Mesodermal cell (in vitro differentiated cells): ENCODE data around the gene TSG101.

Experiments
- H3K27ac ChIP-seq: 2 replicates; pipeline ENCODE4 v1.7.0; 2013; ENCODE audit warnings: mild to moderate bottlenecking, low read depth, low read length, moderate library complexity; ENCODE audit not compliant: severe bottlenecking
- H3K36me3 ChIP-seq: 2 replicates; pipeline ENCODE4 v1.7.1; 2013; ENCODE audit warnings: mild to moderate bottlenecking, low read length, moderate library complexity; ENCODE audit not compliant: control insufficient read depth, insufficient read depth
- H3K4me1 ChIP-seq: one replicate; pipeline ENCODE4 v1.7.1; 2013; ENCODE audit warnings: mild to moderate bottlenecking, low read length; ENCODE audit not compliant: insufficient read depth, control insufficient read depth, poor library complexity, severe bottlenecking
- H3K4me3 ChIP-seq: 2 replicates; pipeline ENCODE4 v1.7.0; 2013; ENCODE audit warnings: low read length, control low read depth, mild to moderate bottlenecking; ENCODE audit not compliant: insufficient read depth, poor library complexity, severe bottlenecking; ENCODE audit errors: extremely low read depth
- H3K9me3 ChIP-seq: 2 replicates; pipeline ENCODE4 v1.7.1; 2013; ENCODE audit warnings: mild to moderate bottlenecking, low read length, moderate library complexity; ENCODE audit not compliant: control insufficient read depth
- WGBS, 2 experiments: methylation state at CpG; one replicate each; pipeline ENCODE4 v1.1.5; 2013; ENCODE audit warnings: missing lambda C conversion rate in 2 of 2; ENCODE audit not compliant: insufficient coverage in 2 of 2; 5-methylcytosine and 5-hydroxymethylcytosine counted together

The TSG101 gene

GRCh38 chr11:18533365-18533764 lies 6.6 kb upstream of the TSG101 start:
- H3K9me3 ChIP-seq, result no peaks in the 10 kb centered on the region
- H3K27ac ChIP-seq, result no peak overlapping the region
- no peak overlapping the region for H3K4me3 ChIP-seq
- H3K36me3 ChIP-seq, result peaks cover 27% of the 10 kb centered on the region
- 90 to 100% methylated on average over 2 of the region's 3 CpGs for WGBS, 2 experiments
- H3K4me1 ChIP-seq, result no peaks in the 10 kb centered on the region

DNA sequence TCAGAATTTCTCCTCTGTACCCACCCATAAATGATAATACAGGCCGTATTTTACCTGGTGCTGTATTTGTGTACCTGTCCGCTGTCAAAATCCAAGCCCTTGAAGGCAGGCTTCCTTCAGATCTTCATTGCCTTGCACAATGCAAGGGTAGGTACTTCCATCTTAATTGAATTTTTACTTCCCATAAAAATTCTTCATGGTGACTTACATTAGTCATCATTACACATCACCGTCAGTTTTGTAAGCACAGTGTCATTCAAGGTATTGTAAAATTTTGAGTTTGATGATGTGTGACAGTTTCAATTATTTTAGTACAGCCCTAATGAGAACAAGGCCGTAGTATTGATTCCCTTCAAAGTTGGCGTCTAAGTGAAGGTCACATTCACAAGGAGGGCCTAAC lies 770 bp upstream of the TSG101 start:
- H3K27ac ChIP-seq, result peak overlapping the region; percentile 98
- no peaks in the 10 kb centered on the region for H3K9me3 ChIP-seq
- H3K4me1 ChIP-seq, result no peaks in the 10 kb centered on the region
- H3K36me3 ChIP-seq, result peaks cover 20% of the 10 kb centered on the region
- WGBS, 2 experiments, result 64 to 67% methylated on average over 4 of the region's 5 CpGs
- H3K4me3 ChIP-seq, result peak overlapping the region; percentile 80

GRCh38 chr11:18526130-18526520 lies 617 bp downstream of the TSG101 start:
- 0% methylated on average over 1 to 2 of the region's 8 CpGs for WGBS, 2 experiments

GRCh38 chr11:18524248-18524647 lies 2.5 kb downstream of the TSG101 start:
- Histone ChIP-seq H3K27ac (no peak overlapping the region), H3K36me3 (peaks cover 29% of the 10 kb centered on the region), H3K4me3 (no peak overlapping the region), H3K9me3 (no peaks in the 10 kb centered on the region), H3K4me1 (no peaks in the 10 kb centered on the region)
- WGBS, 2 experiments, result 100% methylated on average over 1 of the region's 1 CpG

More at GRCh38 chr11:18526130-18526520, 617 bp downstream of the TSG101 start:
- Histone ChIP-seq H3K9me3 (no peaks in the 10 kb centered on the region), H3K27ac (peak overlapping the region; percentile 98), H3K36me3 (peaks cover 28% of the 10 kb centered on the region), H3K4me3 (peak overlapping the region; percentile 80), H3K4me1 (no peaks in the 10 kb centered on the region)

GRCh38 chr11:18523084-18523483 lies 3.7 kb downstream of the TSG101 start:
- H3K36me3 ChIP-seq, result peaks cover 38% of the 10 kb centered on the region
- 96 to 100% methylated on average over 2 of the region's 3 CpGs for WGBS, 2 experiments
- H3K9me3 ChIP-seq, result no peaks in the 10 kb centered on the region
- no peak overlapping the region for H3K4me3 ChIP-seq
- H3K4me1 ChIP-seq, result no peaks in the 10 kb centered on the region
- H3K27ac ChIP-seq, result no peak overlapping the region

DNA sequence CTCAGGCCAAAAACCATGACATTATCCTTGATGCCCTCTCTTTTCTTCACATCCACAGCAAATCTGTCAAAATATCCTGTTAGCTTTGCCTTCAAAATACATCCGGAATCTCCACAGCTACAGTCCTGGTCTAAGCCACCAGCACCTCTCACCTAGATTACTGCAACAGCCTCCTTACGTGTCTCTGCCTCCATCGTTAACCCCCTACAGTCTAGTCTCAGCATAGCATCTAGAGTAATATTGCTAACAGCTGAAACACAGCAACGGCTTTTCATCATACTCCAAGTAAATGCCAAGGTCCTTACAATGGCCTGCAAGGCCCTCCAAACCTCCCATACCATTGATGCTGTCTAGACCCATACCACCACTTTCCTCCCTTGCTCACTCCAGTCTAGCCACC lies 4.4 kb downstream of the TSG101 start:
- Histone ChIP-seq H3K36me3 (peaks cover 40% of the 10 kb centered on the region), H3K9me3 (no peaks in the 10 kb centered on the region), H3K4me1 (no peaks in the 10 kb centered on the region), H3K4me3 (no peak overlapping the region), H3K27ac (no peak overlapping the region)
- 84 to 93% methylated on average over 4 of the region's 4 CpGs for WGBS, 2 experiments

GRCh38 chr11:18521122-18521521 lies 5.6 kb downstream of the TSG101 start:
- 96 to 100% methylated on average over 1 to 3 of the region's 3 CpGs for WGBS, 2 experiments
- H3K36me3 ChIP-seq, result peaks cover 46% of the 10 kb centered on the region
- no peaks in the 10 kb centered on the region for H3K4me1 ChIP-seq
- no peaks in the 10 kb centered on the region for H3K9me3 ChIP-seq
- H3K27ac ChIP-seq, result no peak overlapping the region
- no peak overlapping the region for H3K4me3 ChIP-seq

DNA sequence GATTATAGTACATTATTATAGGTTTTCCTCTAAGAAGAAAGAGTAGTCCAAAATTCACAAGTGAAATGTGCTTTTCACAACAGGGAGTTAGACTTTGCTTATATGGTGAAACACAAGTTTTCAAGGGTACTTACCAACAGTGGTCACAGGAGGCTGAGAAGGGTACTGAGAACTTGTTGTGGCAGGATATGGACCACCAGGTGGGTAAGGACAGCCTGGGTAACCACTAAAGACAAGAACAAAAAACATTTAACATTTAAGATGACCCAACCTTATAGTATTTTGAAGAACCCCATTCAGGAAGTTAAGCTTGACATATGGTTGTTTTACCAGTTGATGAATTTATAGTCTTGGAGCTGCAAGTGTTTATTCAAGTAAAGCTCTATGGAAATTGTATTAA lies 24.4 kb downstream of the TSG101 start:
- peaks cover 61% of the 10 kb centered on the region for H3K36me3 ChIP-seq

GRCh38 chr11:18501629-18502028 lies 25.1 kb downstream of the TSG101 start:
- peaks cover 3% of the 10 kb centered on the region for H3K4me1 ChIP-seq
- no peak overlapping the region for H3K4me3 ChIP-seq
- WGBS, 2 experiments, result no CpG with 5 or more reads among the region's 1 CpG
- peaks cover 54% of the 10 kb centered on the region for H3K36me3 ChIP-seq
- H3K27ac ChIP-seq, result no peak overlapping the region
- H3K9me3 ChIP-seq, result no peaks in the 10 kb centered on the region

More for the DNA sequence above, 24.4 kb downstream of the TSG101 start:
- Histone ChIP-seq H3K9me3 (no peaks in the 10 kb centered on the region), H3K4me3 (no peak overlapping the region), H3K27ac (no peak overlapping the region), H3K4me1 (peaks cover 3% of the 10 kb centered on the region)

DNA sequence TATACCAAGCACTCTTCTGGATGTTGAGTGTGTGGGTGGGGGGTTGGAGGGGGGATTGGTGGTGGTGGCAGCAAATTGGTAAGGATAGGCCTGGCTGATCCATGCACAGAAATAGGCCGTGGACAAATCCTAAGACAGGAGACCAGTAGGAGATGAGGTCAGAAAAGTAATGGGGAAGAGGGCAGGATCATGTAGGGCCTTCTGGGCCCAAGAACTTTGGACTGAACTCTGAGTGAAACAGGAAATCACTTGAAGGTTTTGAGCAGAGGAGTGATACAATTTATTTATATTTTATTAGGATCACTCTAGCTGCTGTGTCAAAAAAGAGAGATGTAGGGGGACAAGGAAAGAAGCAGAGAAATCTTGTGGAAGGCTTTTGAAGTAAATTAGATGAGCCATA lies 28.7 kb downstream of the TSG101 start:
- 93 to 100% methylated on average over 1 of the region's 1 CpG for WGBS, 2 experiments
- H3K4me1 ChIP-seq, result peaks cover 3% of the 10 kb centered on the region
- H3K27ac ChIP-seq, result no peak overlapping the region
- H3K36me3 ChIP-seq, result peaks cover 52% of the 10 kb centered on the region
- no peak overlapping the region for H3K4me3 ChIP-seq
- no peaks in the 10 kb centered on the region for H3K9me3 ChIP-seq

- Histone ChIP-seq H3K9me3 (no peaks in the 10 kb centered on the region), H3K27ac (no peak overlapping the region), H3K36me3 (peaks cover 41% of the 10 kb centered on the region), H3K4me3 (no peak overlapping the region), H3K4me1 (no peaks in the 10 kb centered on the region)
- 100% methylated on average over 2 of the region's 4 CpGs; no CpG with 5 or more reads in 1 of the 2 experiments for WGBS, 2 experiments
These were observed 31.0 kb downstream of the TSG101 start for GRCh38 chr11:18495703-18496102.

GRCh38 chr11:18495271-18495670 lies 31.5 kb downstream of the TSG101 start:
- H3K36me3 ChIP-seq, result peaks cover 41% of the 10 kb centered on the region
- H3K9me3 ChIP-seq, result no peaks in the 10 kb centered on the region
- no peak overlapping the region for H3K27ac ChIP-seq
- no peaks in the 10 kb centered on the region for H3K4me1 ChIP-seq
- H3K4me3 ChIP-seq, result no peak overlapping the region
